ENCODE measurements around the gene DOCK11.

DNA sequence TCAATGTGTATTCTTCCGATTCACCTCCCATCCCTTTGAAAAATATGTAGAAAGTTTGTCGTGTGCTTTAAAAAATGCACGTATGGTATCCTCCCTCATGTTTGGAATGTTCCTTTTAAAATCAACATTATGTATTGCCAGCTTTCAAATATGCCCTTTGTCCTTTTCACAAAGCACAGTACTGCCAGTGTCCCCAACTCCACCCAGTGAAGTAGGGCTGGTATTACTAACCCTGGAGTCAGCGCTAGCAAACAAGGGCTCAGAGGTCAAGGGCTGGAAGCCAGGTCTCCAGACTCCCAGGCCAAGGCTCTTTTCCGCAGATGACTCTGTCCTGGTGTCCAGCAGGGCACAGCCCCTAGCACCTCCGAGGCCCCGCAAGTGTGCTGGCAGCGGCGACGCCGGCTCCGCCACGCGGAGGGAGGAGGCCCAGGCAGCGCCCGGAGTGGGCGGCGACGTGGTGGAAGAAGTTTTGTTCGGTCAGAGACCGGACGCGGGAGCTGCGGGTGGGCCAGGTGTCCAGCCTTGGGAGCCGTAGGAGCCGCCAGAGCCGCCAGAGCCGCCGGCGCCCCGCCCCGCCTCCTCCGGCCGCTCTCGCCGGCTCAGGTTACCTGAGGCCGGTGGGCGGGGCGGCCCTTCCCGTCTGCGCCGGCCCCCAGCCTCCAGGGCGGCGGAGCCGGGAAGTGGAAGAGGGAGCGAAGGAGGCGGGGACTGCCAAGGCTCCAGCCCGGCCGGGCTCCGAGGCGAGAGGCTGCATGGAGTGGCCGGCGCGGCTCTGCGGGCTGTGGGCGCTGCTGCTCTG is 231.5 kb downstream of the DOCK11 start, which contains the start of gene IL13RA1:
- TF ChIP-seq, protein P1, sequence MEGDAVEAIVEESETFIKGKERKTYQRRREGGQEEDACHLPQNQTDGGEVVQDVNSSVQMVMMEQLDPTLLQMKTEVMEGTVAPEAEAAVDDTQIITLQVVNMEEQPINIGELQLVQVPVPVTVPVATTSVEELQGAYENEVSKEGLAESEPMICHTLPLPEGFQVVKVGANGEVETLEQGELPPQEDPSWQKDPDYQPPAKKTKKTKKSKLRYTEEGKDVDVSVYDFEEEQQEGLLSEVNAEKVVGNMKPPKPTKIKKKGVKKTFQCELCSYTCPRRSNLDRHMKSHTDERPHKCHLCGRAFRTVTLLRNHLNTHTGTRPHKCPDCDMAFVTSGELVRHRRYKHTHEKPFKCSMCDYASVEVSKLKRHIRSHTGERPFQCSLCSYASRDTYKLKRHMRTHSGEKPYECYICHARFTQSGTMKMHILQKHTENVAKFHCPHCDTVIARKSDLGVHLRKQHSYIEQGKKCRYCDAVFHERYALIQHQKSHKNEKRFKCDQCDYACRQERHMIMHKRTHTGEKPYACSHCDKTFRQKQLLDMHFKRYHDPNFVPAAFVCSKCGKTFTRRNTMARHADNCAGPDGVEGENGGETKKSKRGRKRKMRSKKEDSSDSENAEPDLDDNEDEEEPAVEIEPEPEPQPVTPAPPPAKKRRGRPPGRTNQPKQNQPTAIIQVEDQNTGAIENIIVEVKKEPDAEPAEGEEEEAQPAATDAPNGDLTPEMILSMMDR (IDR thresholded peaks at IDR 0.05): no peak
- TF ChIP-seq POLR2A (IDR thresholded peaks at IDR 0.05): peak; percentile 70 to 79 (median 71)

All from body of pancreas (tissue), 4 donors.